ENCODE measurements around the gene EXOSC2. TPM values are rescaled to one million over a fixed set of nuclear protein-coding genes. Genes with fewer than 3 reads are reported as not detected.

Gene EXOSC2, protein sequence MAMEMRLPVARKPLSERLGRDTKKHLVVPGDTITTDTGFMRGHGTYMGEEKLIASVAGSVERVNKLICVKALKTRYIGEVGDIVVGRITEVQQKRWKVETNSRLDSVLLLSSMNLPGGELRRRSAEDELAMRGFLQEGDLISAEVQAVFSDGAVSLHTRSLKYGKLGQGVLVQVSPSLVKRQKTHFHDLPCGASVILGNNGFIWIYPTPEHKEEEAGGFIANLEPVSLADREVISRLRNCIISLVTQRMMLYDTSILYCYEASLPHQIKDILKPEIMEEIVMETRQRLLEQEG
- 20.6 and 24.9 TPM in 2 replicates for total RNA-seq

DNA sequence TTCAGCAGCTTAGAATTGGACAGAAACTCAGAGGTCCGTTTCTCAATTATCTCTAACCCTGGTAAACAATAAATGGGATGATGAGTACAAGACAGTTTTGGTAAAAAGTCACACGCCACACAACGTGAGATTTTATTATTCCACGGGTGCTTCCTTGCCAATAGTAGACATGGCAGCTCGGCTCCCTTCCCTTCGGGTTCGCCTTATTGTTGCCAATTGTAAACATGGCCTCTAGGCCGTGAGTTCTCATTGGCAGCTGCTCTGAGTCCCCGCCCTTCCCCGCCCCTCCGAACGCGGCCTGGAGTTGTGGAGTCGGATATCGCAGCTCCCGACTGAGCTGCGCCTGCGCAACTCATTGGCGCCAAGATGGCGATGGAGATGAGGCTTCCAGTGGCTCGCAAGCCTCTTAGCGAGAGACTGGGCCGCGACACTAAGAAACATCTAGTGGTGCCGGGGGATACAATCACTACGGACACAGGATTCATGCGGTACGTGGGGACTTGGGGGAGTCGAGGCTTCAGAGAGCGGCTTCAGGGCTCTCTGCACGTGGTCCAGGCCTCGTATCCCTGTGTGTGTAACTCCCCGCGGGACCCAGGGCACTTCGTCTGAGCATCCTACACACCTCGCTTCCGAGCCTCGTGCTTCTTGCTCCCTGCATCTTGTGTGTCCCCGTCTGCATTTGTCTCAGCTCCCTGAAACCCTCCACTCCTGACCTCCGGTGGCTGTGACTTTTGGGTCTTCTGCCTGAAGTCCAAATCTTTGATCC lies at the start of gene EXOSC2:
TSS of gene EXOSC2 (plus strand) at position 355 of the 766 bp plus-strand sequence. CDS start at position 367, 12 bp downstream.
- TF ChIP-seq, protein P1, sequence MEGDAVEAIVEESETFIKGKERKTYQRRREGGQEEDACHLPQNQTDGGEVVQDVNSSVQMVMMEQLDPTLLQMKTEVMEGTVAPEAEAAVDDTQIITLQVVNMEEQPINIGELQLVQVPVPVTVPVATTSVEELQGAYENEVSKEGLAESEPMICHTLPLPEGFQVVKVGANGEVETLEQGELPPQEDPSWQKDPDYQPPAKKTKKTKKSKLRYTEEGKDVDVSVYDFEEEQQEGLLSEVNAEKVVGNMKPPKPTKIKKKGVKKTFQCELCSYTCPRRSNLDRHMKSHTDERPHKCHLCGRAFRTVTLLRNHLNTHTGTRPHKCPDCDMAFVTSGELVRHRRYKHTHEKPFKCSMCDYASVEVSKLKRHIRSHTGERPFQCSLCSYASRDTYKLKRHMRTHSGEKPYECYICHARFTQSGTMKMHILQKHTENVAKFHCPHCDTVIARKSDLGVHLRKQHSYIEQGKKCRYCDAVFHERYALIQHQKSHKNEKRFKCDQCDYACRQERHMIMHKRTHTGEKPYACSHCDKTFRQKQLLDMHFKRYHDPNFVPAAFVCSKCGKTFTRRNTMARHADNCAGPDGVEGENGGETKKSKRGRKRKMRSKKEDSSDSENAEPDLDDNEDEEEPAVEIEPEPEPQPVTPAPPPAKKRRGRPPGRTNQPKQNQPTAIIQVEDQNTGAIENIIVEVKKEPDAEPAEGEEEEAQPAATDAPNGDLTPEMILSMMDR (IDR thresholded peaks at IDR 0.05; ENCODE audit: insufficient read depth, low read length, poor library complexity, severe bottlenecking), result no peak

DNA sequence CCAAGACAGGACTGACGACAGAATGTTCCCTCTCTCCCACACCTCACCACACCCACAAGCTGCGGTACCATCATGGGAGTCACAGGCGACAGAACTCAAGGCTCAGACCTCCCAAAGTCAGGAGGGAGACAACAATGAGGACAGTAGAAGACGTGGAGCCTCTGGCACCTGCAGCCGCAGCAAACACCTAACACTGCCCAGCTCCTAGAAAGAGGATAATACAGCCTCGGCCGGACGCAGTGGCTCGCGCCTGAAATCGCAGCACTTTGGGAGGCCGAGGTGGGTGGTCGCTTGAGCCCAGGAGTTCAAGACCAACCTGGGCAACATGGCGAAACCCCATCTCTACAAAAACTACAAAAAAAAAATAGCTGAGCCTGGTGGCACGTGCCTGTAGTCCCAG lies 42.4 kb upstream of the EXOSC2 start:
- no peak overlapping the region for H3K4me3 ChIP-seq (ENCODE audit: low read depth, low read length)
- H3K27me3 ChIP-seq (ENCODE audit: control insufficient read depth, insufficient read depth, low read length), result peaks cover 21% of the 10 kb centered on the region
- no peaks in the 10 kb centered on the region for H3K36me3 ChIP-seq (ENCODE audit: control insufficient read depth, insufficient read depth, low read length)
- TF ChIP-seq, protein P1 (IDR thresholded peaks at IDR 0.05; ENCODE audit: insufficient read depth, low read length, poor library complexity, severe bottlenecking), result no peak
- no peak for DNase-seq (ENCODE audit: low read depth)

More for the DNA sequence above, at the start of gene EXOSC2:
- H3K27me3 ChIP-seq (ENCODE audit: control insufficient read depth, insufficient read depth, low read length), result no peaks in the 10 kb centered on the region
- DNase-seq (ENCODE audit: low read depth), result peak; percentile 96
- no peaks in the 10 kb centered on the region for H3K36me3 ChIP-seq (ENCODE audit: control insufficient read depth, insufficient read depth, low read length)
- H3K4me3 ChIP-seq (ENCODE audit: low read depth, low read length), result peak within 1 kb of the TSS; percentile 72

DNA sequence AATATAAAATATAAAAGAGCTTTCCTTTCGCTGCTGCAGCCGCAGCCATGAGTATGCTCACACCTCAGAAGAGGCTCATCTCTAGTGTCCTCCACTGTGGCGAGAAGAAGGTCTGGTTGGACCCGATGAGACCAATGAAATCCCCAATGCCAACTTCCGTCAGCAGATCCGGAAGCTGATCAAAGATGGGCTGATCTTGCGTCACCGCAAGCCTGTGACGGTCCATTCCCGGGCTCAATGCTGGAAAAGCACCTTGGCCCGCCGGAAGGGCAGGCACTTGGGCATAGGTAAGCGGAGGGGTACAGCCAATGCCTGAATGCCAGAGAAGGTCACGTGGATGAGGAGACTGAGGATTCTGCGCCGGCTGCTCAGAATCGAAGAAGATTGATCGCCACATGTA lies 41.8 kb upstream of the EXOSC2 start:
- Histone ChIP-seq H3K4me3 (ENCODE audit: low read depth, low read length) (no peak overlapping the region), H3K36me3 (ENCODE audit: control insufficient read depth, insufficient read depth, low read length) (no peaks in the 10 kb centered on the region), H3K27me3 (ENCODE audit: control insufficient read depth, insufficient read depth, low read length) (peaks cover 26% of the 10 kb centered on the region)
- TF ChIP-seq, protein P1 (IDR thresholded peaks at IDR 0.05; ENCODE audit: insufficient read depth, low read length, poor library complexity, severe bottlenecking), result no peak
- no peak for DNase-seq (ENCODE audit: low read depth)

DNA sequence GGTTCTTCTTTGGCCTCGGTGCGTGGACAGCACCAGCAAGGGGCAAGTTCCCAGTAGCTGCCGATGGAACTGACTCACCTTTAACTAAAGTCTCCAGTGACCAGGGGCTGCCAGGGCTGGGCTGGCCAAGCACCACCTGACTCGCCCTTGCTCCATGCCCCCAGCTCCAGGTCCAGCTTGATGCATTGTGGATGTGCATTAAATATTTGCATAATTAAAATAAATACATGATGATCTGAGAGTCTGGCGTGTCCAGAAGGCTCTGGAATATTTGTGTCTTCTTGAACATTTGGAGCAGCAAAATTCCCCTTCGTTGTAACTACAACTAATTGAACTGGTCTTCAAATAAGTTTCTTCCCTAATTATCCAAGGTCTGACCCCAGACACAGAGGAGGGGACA lies 38.7 kb upstream of the EXOSC2 start:
- Histone ChIP-seq H3K27me3 (ENCODE audit: control insufficient read depth, insufficient read depth, low read length) (peaks cover 55% of the 10 kb centered on the region), H3K36me3 (ENCODE audit: control insufficient read depth, insufficient read depth, low read length) (no peaks in the 10 kb centered on the region), H3K4me3 (ENCODE audit: low read depth, low read length) (no peak overlapping the region)
- DNase-seq (ENCODE audit: low read depth), result no peak
- TF ChIP-seq, protein P1 (IDR thresholded peaks at IDR 0.05; ENCODE audit: insufficient read depth, low read length, poor library complexity, severe bottlenecking), result no peak

DNA sequence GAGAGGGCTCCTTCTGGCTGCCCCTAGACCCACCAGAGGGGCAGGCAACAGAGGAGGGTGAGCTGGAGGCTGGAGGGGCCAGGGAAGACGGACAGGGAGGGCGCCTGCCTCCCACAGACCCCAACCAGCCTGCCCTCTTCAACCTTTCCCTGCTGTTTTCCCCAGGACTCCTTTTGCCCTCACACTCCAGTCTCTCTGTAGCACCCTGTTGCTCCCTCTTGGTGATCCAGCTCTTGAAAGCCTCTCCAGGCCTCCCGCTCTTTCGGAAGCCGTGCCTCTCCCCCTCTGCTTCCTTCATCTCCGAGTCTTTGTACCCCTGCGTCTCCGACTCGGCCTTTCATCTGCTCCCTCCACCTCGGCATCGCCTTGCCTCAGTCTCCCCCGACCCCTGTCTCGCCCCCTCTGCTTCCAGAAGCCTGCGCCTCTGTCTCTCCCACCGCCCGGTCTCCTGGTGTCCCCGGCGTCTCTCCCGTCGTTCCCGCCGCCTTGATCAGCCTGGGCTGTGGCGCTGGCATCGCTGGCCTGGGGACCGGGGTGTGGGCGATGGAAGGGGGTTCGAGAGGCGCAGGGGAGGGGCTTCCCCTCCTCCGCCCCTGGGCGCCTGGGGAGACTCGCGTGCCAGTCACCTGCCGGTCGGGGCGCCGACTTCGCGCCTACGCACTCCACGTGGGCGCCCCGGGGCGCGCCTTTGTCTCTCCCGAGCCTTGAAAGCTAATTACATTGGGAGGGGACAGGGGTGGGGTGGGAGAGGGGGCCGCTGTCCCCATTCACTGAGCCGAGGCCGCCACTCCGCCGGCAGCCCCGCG lies 34.5 kb upstream of the EXOSC2 start:
- no peak for DNase-seq (ENCODE audit: low read depth)
- no peaks in the 10 kb centered on the region for H3K36me3 ChIP-seq (ENCODE audit: control insufficient read depth, insufficient read depth, low read length)
- H3K27me3 ChIP-seq (ENCODE audit: control insufficient read depth, insufficient read depth, low read length), result peaks cover 86% of the 10 kb centered on the region
- TF ChIP-seq, protein P1 (IDR thresholded peaks at IDR 0.05; ENCODE audit: insufficient read depth, low read length, poor library complexity, severe bottlenecking), result no peak
- H3K4me3 ChIP-seq (ENCODE audit: low read depth, low read length), result no peak overlapping the region
